Mucosa of stomach (tissue), 1 donor: Measurements from ENCODE around the gene MACF1.
"Not testable (repeated sequence)": the region's sequence is repeated elsewhere in the genome, so short reads cannot be mapped to it uniquely, and the experiment has no call there.

Source experiments
- H3K27me3 ChIP-seq: one replicate; pipeline ENCODE4 v1.7.0; 2013; ENCODE audit warnings: mild to moderate bottlenecking, low read length; ENCODE audit not compliant: control insufficient read depth, insufficient read depth
- H3K36me3 ChIP-seq: one replicate; pipeline ENCODE4 v1.7.0; 2013; ENCODE audit warnings: low read length; ENCODE audit not compliant: control insufficient read depth, insufficient read depth
- H3K4me1 ChIP-seq: one replicate; pipeline ENCODE4 v1.7.0; 2013; ENCODE audit warnings: mild to moderate bottlenecking, low read length; ENCODE audit not compliant: control insufficient read depth, insufficient read depth
- H3K4me3 ChIP-seq: one replicate; pipeline ENCODE4 v1.7.0; 2013; ENCODE audit warnings: low read length
- H3K9ac ChIP-seq: one replicate; pipeline ENCODE4 v1.7.0; 2013; ENCODE audit warnings: mild to moderate bottlenecking, low read length, moderate library complexity
- H3K9me3 ChIP-seq: one replicate; pipeline ENCODE4 v1.7.0; 2013; ENCODE audit warnings: mild to moderate bottlenecking, low read length, moderate library complexity; ENCODE audit not compliant: control insufficient read depth
- donor health status: Pancreatic carcinoma.

Gene MACF1

DNA sequence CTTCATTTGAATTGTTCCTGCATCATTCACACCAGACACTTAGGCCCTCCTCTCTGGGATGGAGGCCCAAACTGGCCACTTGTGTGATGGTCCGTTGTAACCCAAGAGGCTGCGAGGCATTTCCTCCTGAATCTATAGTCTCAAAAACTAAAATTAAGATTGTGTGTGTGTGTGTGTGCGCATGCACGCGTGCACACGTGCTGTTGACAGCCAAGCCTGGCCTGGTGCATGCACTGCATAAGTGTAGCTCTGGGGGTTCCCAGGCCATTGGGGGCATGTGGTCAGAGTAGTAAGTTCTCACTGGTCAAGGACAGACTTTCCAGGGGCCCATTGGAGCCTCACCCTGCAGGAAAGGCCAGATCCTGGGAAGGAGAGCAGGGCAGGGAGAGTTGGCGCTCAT lies 313.4 kb downstream of the MACF1 start:
- H3K36me3 ChIP-seq, H3K27me3 ChIP-seq, H3K4me1 ChIP-seq, H3K9ac ChIP-seq, H3K9me3 ChIP-seq, H3K4me3 ChIP-seq: not testable (repeated sequence)

DNA sequence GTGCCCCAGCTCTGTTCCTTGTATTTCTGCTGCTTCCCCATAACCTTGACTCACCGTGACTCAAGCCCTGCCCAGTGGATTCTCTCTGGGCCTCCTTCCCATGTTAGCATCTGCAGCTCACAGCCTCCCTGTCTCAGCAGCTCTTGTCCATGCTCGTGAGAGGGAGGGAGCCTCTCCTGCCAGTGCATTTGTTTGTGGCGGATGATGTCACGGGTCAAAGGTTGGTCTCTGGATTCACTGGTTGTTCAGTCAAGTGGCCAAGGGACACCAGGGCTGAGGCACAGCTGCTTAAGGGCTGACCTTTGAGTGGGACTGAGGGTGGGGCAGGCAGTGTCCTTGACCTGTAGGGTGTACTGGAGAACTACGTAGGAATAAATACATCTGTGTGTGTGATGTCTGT lies 314.9 kb downstream of the MACF1 start:
- H3K4me3 ChIP-seq, H3K9ac ChIP-seq, H3K9me3 ChIP-seq, H3K4me1 ChIP-seq, H3K36me3 ChIP-seq, H3K27me3 ChIP-seq: not testable (repeated sequence)

DNA sequence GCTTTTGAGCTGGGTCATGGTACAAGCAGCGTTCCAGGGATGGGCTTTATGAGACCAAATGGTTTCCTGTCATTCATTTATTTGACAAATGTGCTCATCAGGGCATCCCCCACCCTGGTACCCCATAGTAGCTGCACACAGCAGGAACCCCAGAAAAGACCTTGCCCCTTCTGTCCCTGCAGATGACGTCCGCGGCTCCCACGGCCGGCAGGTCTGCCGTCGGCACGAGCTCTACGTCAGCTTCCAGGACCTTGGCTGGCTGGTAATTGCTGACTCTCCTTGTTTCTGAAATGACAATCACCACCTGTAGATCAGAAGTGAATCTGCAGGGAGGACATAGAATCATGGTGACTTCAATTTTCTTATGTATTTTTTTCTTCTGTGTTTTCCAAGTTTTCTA lies 317.7 kb downstream of the MACF1 start:
- not testable (repeated sequence) for H3K9ac ChIP-seq, H3K27me3 ChIP-seq, H3K9me3 ChIP-seq, H3K4me1 ChIP-seq, H3K36me3 ChIP-seq, H3K4me3 ChIP-seq

DNA sequence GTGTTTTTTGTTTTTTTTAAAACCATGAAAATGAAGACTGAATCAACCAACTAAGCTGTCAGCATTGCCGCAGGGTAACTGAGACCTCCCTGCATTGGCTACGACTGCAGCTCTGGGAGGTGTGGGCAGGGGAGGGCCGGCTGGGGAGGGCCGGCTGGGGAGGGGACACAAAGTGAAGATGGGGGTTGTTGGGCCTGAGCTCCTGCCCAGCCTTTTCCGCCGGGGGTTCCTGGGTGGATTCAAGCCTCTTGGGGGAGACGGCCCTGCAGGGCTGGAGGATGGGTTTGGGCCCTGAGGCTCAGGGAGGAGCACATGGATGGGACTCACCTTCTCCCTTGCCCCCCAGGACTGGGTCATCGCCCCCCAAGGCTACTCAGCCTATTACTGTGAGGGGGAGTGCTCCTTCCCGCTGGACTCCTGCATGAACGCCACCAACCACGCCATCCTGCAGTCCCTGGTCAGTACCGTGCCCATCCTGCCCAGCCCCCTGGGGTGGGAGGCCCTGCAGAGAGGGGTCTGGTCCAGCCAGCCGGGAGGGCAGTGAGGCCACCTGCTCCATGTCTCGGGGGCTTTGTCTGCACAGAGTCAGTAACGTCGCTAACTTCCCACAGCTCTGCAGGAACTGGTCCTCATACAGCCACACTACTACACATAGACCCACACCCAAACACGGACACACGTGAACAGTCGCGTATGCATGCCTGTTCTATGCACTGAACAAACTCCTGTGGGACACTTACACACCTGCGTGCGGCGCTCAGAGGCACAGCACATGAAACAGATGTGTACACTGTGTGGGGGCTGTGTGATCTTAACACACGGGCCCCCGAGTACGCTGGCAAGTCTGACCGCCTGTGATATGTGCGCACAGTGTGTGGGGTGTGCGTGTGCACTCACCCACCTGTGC lies 318.4 kb downstream of the MACF1 start:
- no peak overlapping the region for H3K4me3 ChIP-seq
- no peaks in the 10 kb centered on the region for H3K4me1 ChIP-seq
- no peak overlapping the region for H3K9ac ChIP-seq
- no peaks in the 10 kb centered on the region for H3K9me3 ChIP-seq
- H3K36me3 ChIP-seq, result no peaks in the 10 kb centered on the region
- H3K27me3 ChIP-seq, result no peaks in the 10 kb centered on the region

DNA sequence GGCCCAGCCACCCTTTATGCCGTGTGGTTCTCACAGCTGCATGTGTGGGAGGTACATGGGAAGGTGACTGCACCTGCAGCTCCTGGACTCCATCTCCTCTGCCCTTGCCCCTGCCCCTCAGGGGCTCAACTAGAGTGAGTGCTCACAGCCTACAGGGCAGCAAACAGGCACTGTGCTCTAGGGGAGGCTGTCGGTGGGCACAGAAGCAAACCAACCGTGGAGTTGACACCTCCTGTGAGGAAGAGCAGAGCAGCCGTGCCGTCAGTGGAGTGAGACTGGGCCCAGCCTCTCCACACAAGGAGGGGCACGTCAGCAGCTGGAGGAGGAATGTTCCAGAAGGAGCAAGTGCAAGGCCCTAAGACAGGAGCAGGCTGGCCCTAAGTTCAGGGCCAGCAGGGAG lies 319.7 kb downstream of the MACF1 start:
- Histone ChIP-seq H3K4me3 (no peak overlapping the region), H3K9ac (no peak overlapping the region), H3K4me1 (no peaks in the 10 kb centered on the region), H3K27me3 (no peaks in the 10 kb centered on the region), H3K36me3 (peaks cover 4% of the 10 kb centered on the region), H3K9me3 (no peaks in the 10 kb centered on the region)

DNA sequence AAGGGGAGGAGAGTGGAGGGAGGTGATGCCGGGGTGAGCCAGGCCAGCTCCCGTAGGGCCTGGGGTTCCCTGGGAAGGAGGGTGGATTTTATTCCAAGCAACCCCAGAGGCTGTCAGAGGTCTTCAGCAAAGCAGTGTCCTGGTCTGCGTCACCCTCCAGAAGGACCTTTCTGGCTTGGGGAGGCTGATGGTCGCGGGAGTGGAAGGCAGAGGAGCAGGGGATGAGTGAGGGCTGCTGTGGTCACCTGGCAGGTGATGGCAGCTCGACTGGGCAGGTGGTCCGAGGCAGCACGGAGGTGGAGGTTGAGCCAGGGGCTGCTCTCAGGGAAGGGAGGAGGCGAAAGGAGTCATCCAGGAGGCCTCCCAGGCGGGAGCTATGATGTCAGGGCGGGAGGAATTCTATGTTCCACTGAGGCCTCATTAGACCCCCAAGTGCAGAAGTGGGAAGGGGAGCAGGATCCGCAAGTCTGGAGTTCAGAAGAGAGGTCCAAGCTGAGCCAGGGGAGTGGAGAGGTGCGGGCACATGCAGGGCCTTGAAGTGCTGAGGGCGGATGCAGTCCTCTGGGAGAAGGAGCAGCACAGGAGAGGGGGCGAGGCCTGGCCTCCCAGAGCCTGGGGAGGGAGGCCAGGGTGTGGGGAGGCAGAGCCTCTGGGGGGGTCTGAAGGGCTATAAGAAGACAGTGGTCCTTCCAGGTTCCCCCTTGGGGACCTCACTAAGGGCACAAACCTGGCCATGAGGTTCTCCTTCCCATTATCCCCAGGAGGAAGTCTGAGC lies 320.3 kb downstream of the MACF1 start:
- H3K27me3 ChIP-seq, result no peaks in the 10 kb centered on the region
- no peaks in the 10 kb centered on the region for H3K9me3 ChIP-seq
- H3K4me3 ChIP-seq, result no peak overlapping the region
- H3K36me3 ChIP-seq, result peaks cover 6% of the 10 kb centered on the region
- H3K4me1 ChIP-seq, result no peaks in the 10 kb centered on the region
- no peak overlapping the region for H3K9ac ChIP-seq

DNA sequence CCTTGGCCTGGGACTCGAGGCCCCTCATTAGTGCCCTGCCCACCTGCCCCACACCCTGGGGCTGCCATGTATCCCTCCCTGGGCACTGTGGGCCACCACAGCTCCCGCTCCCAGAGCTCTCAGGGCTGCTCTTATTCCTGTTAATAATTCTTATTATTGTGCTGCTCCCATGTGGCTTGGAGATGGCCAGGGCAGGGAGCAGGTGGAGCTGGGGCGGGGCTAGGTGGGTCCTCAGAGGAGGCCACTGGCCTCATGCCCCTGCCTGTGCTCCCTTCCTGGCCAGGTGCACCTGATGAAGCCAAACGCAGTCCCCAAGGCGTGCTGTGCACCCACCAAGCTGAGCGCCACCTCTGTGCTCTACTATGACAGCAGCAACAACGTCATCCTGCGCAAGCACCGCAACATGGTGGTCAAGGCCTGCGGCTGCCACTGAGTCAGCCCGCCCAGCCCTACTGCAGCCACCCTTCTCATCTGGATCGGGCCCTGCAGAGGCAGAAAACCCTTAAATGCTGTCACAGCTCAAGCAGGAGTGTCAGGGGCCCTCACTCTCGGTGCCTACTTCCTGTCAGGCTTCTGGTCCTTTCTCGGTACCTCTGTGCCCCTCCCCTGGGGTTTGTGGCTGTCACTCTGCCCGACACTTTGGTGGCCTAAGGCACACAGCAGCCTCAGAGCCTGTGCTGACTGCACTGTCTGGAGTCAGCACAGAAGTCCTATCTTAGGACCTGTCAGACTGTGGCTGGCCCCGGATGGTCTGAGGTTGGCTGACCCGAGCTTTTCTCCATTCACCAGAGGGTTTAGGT lies 321.1 kb downstream of the MACF1 start:
- Histone ChIP-seq H3K36me3 (peaks cover 6% of the 10 kb centered on the region), H3K27me3 (no peaks in the 10 kb centered on the region), H3K4me1 (no peaks in the 10 kb centered on the region), H3K9ac (no peak overlapping the region), H3K9me3 (no peaks in the 10 kb centered on the region), H3K4me3 (no peak overlapping the region)

DNA sequence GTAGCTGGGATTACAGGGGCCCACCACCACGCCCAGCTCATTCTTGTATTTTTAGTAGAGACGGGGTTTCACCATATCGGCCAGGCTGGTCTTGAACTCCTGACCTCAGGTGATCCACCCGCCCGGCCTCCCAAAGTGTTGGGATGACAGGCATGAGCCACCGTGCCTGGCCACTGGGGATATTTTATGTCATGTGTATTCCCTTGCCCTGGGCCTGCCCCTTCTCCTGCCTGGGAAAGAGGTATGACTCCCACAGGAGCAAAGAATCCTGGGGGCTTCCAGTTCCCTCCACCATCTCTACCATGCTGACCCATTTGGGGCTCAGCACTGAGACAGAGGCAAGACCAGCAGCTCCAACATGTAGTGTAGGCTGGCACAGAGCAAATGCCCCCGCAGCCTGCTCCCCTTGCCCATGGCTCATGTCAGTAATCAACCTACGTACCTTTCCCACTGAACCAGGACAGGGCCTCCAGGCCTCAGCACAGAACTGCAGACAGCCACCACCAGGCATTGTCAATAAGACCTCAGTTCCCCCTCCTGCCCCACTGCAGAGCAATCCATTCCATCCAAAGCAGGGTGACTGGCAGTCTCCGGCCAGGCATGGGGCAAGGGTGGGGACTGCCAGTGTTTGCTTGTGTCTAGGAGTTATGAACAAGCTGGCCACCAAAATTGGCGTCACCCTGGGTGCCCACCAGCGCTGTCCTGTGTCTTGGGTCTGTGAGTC lies 322.1 kb downstream of the MACF1 start:
- no peak overlapping the region for H3K9ac ChIP-seq

DNA sequence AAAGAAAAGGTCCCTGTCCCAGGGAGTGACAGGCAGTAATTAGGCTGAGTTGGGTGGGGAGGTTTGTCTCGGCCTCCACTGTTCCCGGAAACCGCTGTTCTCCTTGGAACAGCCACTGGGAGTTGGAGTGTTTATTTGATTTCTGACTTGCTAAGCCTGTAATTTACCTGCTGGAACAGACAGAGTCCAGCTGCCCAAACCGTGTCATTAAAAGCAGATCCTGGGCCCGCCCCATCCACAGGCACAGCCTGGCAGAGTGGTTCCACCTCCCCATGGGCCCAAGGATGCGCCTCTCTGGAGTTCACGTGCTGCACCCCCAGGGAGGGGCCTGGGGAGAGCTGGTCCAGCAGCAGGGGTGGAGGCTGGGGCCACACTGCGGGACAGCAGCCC lies 322.7 kb downstream of the MACF1 start:
- not testable (repeated sequence) for H3K4me1 ChIP-seq, H3K4me3 ChIP-seq, H3K9ac ChIP-seq, H3K9me3 ChIP-seq, H3K36me3 ChIP-seq, H3K27me3 ChIP-seq

More for the DNA sequence above, 322.1 kb downstream of the MACF1 start:
- no peak overlapping the region for H3K4me3 ChIP-seq
- H3K36me3 ChIP-seq, result peaks cover 6% of the 10 kb centered on the region
- H3K4me1 ChIP-seq, result no peaks in the 10 kb centered on the region
- no peaks in the 10 kb centered on the region for H3K9me3 ChIP-seq
- H3K27me3 ChIP-seq, result no peaks in the 10 kb centered on the region

DNA sequence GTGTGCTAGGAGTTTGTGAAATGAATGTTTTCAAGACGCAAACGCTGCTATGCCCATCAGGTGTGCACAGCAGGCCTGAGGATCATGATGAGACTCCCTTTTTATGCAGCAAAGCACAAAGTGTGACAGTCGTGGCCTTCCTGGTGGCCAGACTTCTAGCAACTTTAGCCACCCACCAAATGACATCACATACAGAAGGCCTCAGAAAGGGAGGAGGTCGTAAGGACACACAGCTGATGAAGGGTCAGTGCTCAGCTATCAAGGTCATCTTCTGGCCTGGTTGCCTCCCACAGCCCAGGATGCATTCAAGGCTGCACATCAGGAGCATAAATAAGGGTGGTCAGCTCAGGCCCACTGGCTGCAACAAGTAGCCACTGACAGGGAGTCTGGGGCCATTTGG lies 323.6 kb downstream of the MACF1 start:
- H3K9ac ChIP-seq, result no peak overlapping the region
- no peaks in the 10 kb centered on the region for H3K9me3 ChIP-seq
- peaks cover 6% of the 10 kb centered on the region for H3K36me3 ChIP-seq
- H3K27me3 ChIP-seq, result no peaks in the 10 kb centered on the region
- H3K4me1 ChIP-seq, result no peaks in the 10 kb centered on the region
- no peak overlapping the region for H3K4me3 ChIP-seq

DNA sequence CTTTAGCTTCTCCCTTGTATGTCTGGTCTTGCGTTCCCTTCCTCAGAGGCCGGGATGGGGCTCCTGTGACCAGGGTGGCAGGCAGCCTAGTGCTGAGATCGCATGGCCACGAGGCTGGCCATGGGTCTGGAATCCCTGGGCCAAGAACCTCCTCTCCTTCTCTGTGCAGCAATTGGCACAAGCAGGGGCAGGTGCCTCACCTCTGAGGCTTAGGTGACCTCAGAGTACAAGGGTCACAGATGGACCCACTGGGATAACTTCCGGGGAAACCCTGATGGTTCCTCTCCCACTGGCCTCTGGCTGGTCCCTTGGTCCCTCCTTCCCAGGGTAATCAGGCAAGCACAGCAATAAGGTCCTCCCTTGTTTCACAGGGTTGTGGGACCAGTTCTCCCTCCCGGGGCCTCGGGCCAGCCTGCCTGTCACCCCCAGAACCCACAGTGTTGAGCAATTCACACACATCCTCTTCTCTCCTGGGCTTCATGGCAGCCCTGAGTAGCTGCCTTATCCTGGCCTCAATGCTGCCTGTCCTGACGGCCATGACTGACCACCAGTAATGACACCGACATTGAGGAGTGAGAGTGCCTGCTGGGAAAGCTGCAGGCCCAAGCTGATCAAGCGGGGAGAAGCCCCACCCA lies 325.5 kb downstream of the MACF1 start:
- H3K4me3 ChIP-seq, result no peak overlapping the region
- no peaks in the 10 kb centered on the region for H3K4me1 ChIP-seq
- H3K9me3 ChIP-seq, result no peaks in the 10 kb centered on the region
- H3K36me3 ChIP-seq, result peaks cover 6% of the 10 kb centered on the region
- H3K9ac ChIP-seq, result no peak overlapping the region
- no peaks in the 10 kb centered on the region for H3K27me3 ChIP-seq
